ENCODE measurements around the gene RIPK4. TPM values are rescaled to one million over a fixed set of nuclear protein-coding genes. Genes with fewer than 3 reads are reported as not detected.

The RIPK4 gene
- total RNA-seq, 1 donor from 2014 or later, result 28.9 TPM

GRCh38 chr21:41706263-41706639, 60.6 kb downstream of the RIPK4 start:
- H3K9me3 Mint-ChIP-seq (ENCODE audit: low read depth), result no peaks in the 10 kb centered on the region
- peak overlapping the region; percentile 0 for H3K27ac Mint-ChIP-seq
- H3K27me3 Mint-ChIP-seq, result no peaks in the 10 kb centered on the region
- TF ChIP-seq CTCF (IDR thresholded peaks at IDR 0.05; ENCODE audit: unreplicated experiment), result no peak
- no peak overlapping the region for H3K4me3 Mint-ChIP-seq (ENCODE audit: low read depth)
- peaks cover 32% of the 10 kb centered on the region for H3K4me1 Mint-ChIP-seq (ENCODE audit: low read depth)
- no peak for DNase-seq (ENCODE audit: low spot score, unreplicated experiment)
- no peaks in the 10 kb centered on the region for H3K36me3 Mint-ChIP-seq (ENCODE audit: insufficient read depth)

GRCh38 chr21:41705546-41706262, 61.1 kb downstream of the RIPK4 start:
- Mint-ChIP-seq H3K9me3 (ENCODE audit: low read depth) (no peaks in the 10 kb centered on the region), H3K4me3 (ENCODE audit: low read depth) (no peak overlapping the region), H3K4me1 (ENCODE audit: low read depth) (peaks cover 28% of the 10 kb centered on the region), H3K36me3 (ENCODE audit: insufficient read depth) (no peaks in the 10 kb centered on the region), H3K27ac (no peak overlapping the region), H3K27me3 (no peaks in the 10 kb centered on the region)
- DNase-seq (ENCODE audit: low spot score, unreplicated experiment), result no peak
- no peak for TF ChIP-seq CTCF (IDR thresholded peaks at IDR 0.05; ENCODE audit: unreplicated experiment)

- Mint-ChIP-seq H3K36me3 (ENCODE audit: insufficient read depth) (no peaks in the 10 kb centered on the region), H3K4me1 (ENCODE audit: low read depth) (peaks cover 28% of the 10 kb centered on the region), H3K27me3 (no peaks in the 10 kb centered on the region), H3K9me3 (ENCODE audit: low read depth) (peaks cover 3% of the 10 kb centered on the region), H3K27ac (peak overlapping the region; percentile 71), H3K4me3 (ENCODE audit: low read depth) (no peak overlapping the region)
- DNase-seq (ENCODE audit: low spot score, unreplicated experiment), result no peak
- no peak for TF ChIP-seq CTCF (IDR thresholded peaks at IDR 0.05; ENCODE audit: unreplicated experiment)
Measured at GRCh38 chr21:41703857-41704501, 62.9 kb downstream of the RIPK4 start.

GRCh38 chr21:41701749-41702148, 65.1 kb downstream of the RIPK4 start:
- H3K9me3 Mint-ChIP-seq (ENCODE audit: low read depth), result peaks cover 3% of the 10 kb centered on the region
- H3K4me3 Mint-ChIP-seq (ENCODE audit: low read depth), result no peak overlapping the region
- no peak for TF ChIP-seq CTCF (IDR thresholded peaks at IDR 0.05; ENCODE audit: unreplicated experiment)
- no peak for DNase-seq (ENCODE audit: low spot score, unreplicated experiment)
- peak overlapping the region; percentile 42 for H3K27ac Mint-ChIP-seq
- no peaks in the 10 kb centered on the region for H3K36me3 Mint-ChIP-seq (ENCODE audit: insufficient read depth)
- peaks cover 21% of the 10 kb centered on the region for H3K4me1 Mint-ChIP-seq (ENCODE audit: low read depth)
- no peaks in the 10 kb centered on the region for H3K27me3 Mint-ChIP-seq

GRCh38 chr21:41699311-41699710, 67.5 kb downstream of the RIPK4 start:
- TF ChIP-seq CTCF (IDR thresholded peaks at IDR 0.05; ENCODE audit: unreplicated experiment), result no peak
- Mint-ChIP-seq H3K27me3 (no peaks in the 10 kb centered on the region), H3K36me3 (ENCODE audit: insufficient read depth) (no peaks in the 10 kb centered on the region), H3K4me1 (ENCODE audit: low read depth) (peaks cover 12% of the 10 kb centered on the region), H3K4me3 (ENCODE audit: low read depth) (no peak overlapping the region), H3K27ac (peak overlapping the region; percentile 46), H3K9me3 (ENCODE audit: low read depth) (peaks cover 3% of the 10 kb centered on the region)
- DNase-seq (ENCODE audit: low spot score, unreplicated experiment), result no peak

Data from progenitor cell of endocrine pancreas (in vitro differentiated cells).